Lung (tissue), 12 donors: Measurements from ENCODE around the gene SH3BP2. TPM values are rescaled to one million over a fixed set of nuclear protein-coding genes. Genes with fewer than 3 reads are reported as not detected.
A peak's percentile ranks its signal among the peaks of the same experiment; 100 is the strongest.

ENCODE experiments used
- ATAC-seq: fragments of 200-7000 bp; cut with Tn5 transposase; one replicate; pipeline ENCODE4 v1.9.1; 2020; ENCODE audit warnings: moderate number of reproducible peaks; ENCODE audit not compliant: insufficient read depth, low FRiP score
- DNase-seq, 3 donors: peaks; one replicate each; pipeline ENCODE4 v3.0.0-alpha.2; 2013 to 2017
- H3K27ac ChIP-seq, 2 donors: one replicate each; pipeline ENCODE4 v1.5.1; 2013; ENCODE audit warnings: mild to moderate bottlenecking in 2 of 2, moderate library complexity in 2 of 2, control low read depth in 1 of 2, inconsistent platforms in 1 of 2, low read depth in 1 of 2, low read length in 1 of 2
- H3K27me3 ChIP-seq, 3 donors: one replicate each; pipeline ENCODE4 v1.5.1; 2013; ENCODE audit warnings: low read length in 2 of 3; ENCODE audit not compliant: control insufficient read depth in 3 of 3, insufficient read depth in 3 of 3
- H3K36me3 ChIP-seq, 4 donors: one replicate each; pipeline ENCODE4 v1.5.1; 2013; ENCODE audit warnings: low read length in 4 of 4, mild to moderate bottlenecking in 1 of 4, moderate library complexity in 1 of 4; ENCODE audit not compliant: control insufficient read depth in 4 of 4, insufficient read depth in 4 of 4
- H3K4me1 ChIP-seq, 5 donors: one replicate each; pipeline ENCODE4 v1.5.1; 2013; ENCODE audit warnings: low read length in 5 of 5, mild to moderate bottlenecking in 2 of 5, moderate library complexity in 1 of 5; ENCODE audit not compliant: control insufficient read depth in 5 of 5, insufficient read depth in 5 of 5
- H3K4me3 ChIP-seq: one replicate; pipeline ENCODE4 v1.5.1; 2013; ENCODE audit warnings: mild to moderate bottlenecking, control low read depth, moderate library complexity
- H3K9ac ChIP-seq, 2 donors: one replicate each; pipeline ENCODE4 v1.5.1; 2013; ENCODE audit warnings: low read length in 2 of 2, control low read depth in 1 of 2; ENCODE audit not compliant: insufficient read depth in 1 of 2
- H3K9me3 ChIP-seq, 4 donors: one replicate each; pipeline ENCODE4 v1.5.1; 2013; ENCODE audit warnings: low read length in 3 of 4, mild to moderate bottlenecking in 1 of 4, moderate library complexity in 1 of 4; ENCODE audit not compliant: control insufficient read depth in 4 of 4, insufficient read depth in 3 of 4
- WGBS, 2 donors: extraction: QIAGEN DNeasy Blood & Tissue Kit; methylation state at CpG; one replicate each; pipeline ENCODE4 v1.1.7; 2013; 5-methylcytosine and 5-hydroxymethylcytosine counted together
- polyA plus RNA-seq, 2 donors: library from polyadenylated mRNA; stranded (reverse); fragments of 200-250 nt; gene quantifications; one replicate each; pipeline ENCODE4 v1.2.1, GENCODE V29; 2013
- total RNA-seq, 2 donors: library from RNA; depleted of rRNA in 1 of 2; stranded (reverse); fragments of >200 nt in 1 of 2; gene quantifications; one replicate each; pipeline ENCODE4 v1.2.1, GENCODE V29; 2014 to 2021
- TF ChIP-seq, protein P1 (sequence below): IDR thresholded peaks from 2 replicates; pipeline ENCODE4 v1.5.1; 2012; ENCODE audit warnings: mild to moderate bottlenecking; ENCODE audit errors: control extremely low read depth, extremely low read depth
- donor health status: control.
- donor health status: control.
- donor health status: Bipolar disorder and iron deficiency.
- donor health status: healthy.
- donor health status: DM: yes; HTN: yes; CAD: no.

Gene SH3BP2
- total and polyA plus RNA-seq, 4 donors = 49.9 to 117 (median 79.8) TPM

DNA sequence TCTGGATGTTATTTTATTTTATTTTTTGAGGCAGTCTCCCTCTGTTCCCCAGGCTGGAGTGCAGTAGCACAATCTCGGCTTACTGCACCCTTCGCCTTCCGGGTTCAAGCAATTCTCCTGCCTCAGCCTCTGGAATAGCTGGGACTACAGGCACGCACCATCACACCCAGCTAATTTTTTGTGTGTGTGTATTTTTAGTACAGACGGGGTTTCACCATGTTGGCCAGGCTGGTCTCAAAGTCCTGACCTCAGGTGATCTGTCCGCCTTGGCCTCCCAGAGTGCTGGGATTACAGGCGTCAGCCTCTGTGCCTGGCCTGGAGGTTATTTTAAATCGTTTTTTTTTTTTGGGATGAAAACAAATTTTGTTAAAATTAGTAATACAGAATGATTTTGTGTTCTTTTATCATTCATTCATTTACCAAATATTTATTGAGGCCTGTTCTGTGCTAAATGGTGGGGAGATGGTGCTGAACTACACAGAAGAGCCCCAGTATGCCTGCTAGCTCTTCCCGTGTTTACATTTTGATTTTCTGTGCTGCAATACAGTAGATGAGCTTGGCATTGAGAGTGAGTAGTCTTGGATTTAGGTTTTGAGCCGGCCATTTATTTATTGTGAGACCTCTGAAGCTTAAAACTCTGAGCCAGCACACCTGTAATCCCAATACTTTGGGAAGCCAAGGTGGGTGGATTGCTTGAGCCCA lies 73.4 kb downstream of the SH3BP2 start:
- peak in 1 of 3 donors; percentile 32 for DNase-seq
- TF ChIP-seq, protein P1, sequence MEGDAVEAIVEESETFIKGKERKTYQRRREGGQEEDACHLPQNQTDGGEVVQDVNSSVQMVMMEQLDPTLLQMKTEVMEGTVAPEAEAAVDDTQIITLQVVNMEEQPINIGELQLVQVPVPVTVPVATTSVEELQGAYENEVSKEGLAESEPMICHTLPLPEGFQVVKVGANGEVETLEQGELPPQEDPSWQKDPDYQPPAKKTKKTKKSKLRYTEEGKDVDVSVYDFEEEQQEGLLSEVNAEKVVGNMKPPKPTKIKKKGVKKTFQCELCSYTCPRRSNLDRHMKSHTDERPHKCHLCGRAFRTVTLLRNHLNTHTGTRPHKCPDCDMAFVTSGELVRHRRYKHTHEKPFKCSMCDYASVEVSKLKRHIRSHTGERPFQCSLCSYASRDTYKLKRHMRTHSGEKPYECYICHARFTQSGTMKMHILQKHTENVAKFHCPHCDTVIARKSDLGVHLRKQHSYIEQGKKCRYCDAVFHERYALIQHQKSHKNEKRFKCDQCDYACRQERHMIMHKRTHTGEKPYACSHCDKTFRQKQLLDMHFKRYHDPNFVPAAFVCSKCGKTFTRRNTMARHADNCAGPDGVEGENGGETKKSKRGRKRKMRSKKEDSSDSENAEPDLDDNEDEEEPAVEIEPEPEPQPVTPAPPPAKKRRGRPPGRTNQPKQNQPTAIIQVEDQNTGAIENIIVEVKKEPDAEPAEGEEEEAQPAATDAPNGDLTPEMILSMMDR = no peak
- no peak for ATAC-seq
- no peaks in the 10 kb centered on the region for H3K36me3 ChIP-seq
- no peak overlapping the region for H3K9ac ChIP-seq
- no peak overlapping the region for H3K4me3 ChIP-seq
- no peaks in the 10 kb centered on the region for H3K27me3 ChIP-seq
- WGBS, 2 donors = 64 to 77% methylated on average over 10 of the region's 10 CpGs
- peaks cover 31 to 74% (median 44%) of the 10 kb centered on the region in 5 donors for H3K4me1 ChIP-seq
- H3K9me3 ChIP-seq = no peaks in the 10 kb centered on the region
- peak overlapping the region; percentile 47 to 70 for H3K27ac ChIP-seq

DNA sequence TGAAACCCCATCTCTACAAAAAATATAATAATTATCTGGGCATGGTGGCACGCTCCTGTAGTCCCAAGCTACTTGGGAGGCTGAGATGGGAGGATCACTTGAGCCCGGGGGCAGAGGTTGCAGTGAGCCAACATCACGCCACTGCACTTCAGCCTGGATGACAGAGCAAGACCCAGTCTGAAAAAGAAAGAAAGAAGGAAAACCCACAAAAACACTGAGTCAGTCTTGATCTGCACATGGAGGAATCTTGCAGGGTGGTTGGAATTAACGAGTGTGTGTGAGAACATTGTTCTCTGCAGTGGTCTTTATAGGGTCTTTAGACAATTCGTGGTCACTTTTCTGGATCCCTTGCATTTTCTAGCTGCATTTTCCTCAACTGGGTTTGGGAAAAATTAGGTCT lies 74.0 kb downstream of the SH3BP2 start:
- H3K9me3 ChIP-seq = no peaks in the 10 kb centered on the region
- 77 to 86% methylated on average over 5 of the region's 5 CpGs for WGBS, 2 donors
- H3K27ac ChIP-seq = peak overlapping the region; percentile 47 to 70
- ATAC-seq (no peak), DNase-seq (no peak)
- H3K27me3 ChIP-seq = no peaks in the 10 kb centered on the region
- no peak overlapping the region for H3K9ac ChIP-seq
- H3K4me3 ChIP-seq = no peak overlapping the region
- H3K4me1 ChIP-seq = peaks cover 30 to 69% (median 44%) of the 10 kb centered on the region in 5 donors
- TF ChIP-seq, protein P1 = no peak
- H3K36me3 ChIP-seq = no peaks in the 10 kb centered on the region

DNA sequence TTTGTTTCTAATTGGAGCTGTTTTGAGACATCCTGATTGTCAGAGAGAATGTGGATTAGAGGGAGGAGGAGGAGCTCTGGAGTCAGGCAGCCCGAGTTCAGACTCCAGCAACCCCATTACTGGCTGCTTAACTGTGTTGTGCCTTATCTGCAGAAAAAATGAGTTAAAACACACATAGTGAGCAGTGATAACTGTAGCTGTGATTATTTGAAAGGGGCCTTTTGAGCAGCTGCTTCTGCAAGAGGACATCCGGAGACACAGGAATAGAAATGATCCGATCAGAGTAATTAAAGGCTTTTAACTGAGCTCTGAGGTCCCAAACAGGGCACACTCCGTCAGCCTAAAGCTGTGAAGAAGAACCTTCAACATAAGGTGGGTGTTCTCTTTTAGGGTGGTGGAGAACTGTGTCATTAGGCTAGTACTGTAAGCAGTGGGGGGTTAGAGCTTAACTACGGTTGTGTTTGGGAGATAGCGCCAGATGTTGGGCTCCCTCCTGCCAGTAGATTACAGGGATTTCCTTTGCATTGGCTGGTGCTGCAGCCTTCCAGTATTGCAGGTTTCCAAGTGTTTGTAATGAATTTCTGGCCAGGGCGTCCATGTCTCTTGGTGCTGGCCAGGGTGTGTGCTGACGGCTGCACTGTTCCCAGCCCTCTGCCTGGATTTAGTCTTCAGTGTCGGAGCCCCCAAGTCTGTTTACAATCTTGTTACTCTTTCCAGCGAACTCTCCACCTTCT lies 75.0 kb downstream of the SH3BP2 start:
- H3K9ac ChIP-seq = peak overlapping the region; percentile 21 to 64
- peak; percentile 73 to 87 (median 85) for DNase-seq
- peaks cover 22 to 65% (median 42%) of the 10 kb centered on the region in 5 donors for H3K4me1 ChIP-seq
- TF ChIP-seq, protein P1 = no peak
- no peaks in the 10 kb centered on the region for H3K36me3 ChIP-seq
- no peak for ATAC-seq
- 32 to 57% methylated on average over 10 of the region's 10 CpGs for WGBS, 2 donors
- H3K9me3 ChIP-seq = no peaks in the 10 kb centered on the region
- peak overlapping the region; percentile 70 to 81 for H3K27ac ChIP-seq
- H3K4me3 ChIP-seq = no peak overlapping the region
- no peaks in the 10 kb centered on the region for H3K27me3 ChIP-seq
